ENCODE data around the gene ADGRG6.

GRCh38 chr6:142361345-142361744 lies 59.5 kb downstream of the ADGRG6 start:
- TF ChIP-seq, protein P1, sequence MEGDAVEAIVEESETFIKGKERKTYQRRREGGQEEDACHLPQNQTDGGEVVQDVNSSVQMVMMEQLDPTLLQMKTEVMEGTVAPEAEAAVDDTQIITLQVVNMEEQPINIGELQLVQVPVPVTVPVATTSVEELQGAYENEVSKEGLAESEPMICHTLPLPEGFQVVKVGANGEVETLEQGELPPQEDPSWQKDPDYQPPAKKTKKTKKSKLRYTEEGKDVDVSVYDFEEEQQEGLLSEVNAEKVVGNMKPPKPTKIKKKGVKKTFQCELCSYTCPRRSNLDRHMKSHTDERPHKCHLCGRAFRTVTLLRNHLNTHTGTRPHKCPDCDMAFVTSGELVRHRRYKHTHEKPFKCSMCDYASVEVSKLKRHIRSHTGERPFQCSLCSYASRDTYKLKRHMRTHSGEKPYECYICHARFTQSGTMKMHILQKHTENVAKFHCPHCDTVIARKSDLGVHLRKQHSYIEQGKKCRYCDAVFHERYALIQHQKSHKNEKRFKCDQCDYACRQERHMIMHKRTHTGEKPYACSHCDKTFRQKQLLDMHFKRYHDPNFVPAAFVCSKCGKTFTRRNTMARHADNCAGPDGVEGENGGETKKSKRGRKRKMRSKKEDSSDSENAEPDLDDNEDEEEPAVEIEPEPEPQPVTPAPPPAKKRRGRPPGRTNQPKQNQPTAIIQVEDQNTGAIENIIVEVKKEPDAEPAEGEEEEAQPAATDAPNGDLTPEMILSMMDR (IDR thresholded peaks at IDR 0.05; ENCODE audit: low read length): no peak
- TF ChIP-seq EZH2 (IDR thresholded peaks at IDR 0.05; ENCODE audit: borderline replicate concordance, low read length): no peak

Measured in OCI-LY1 (cell line).